ENCODE results near the gene KDM8.

- TF ChIP-seq POLR2AphosphoS5 (IDR thresholded peaks at IDR 0.05; ENCODE audit: low read depth) (no peak), EZH2 (IDR thresholded peaks at IDR 0.05; ENCODE audit: low read depth, unreplicated experiment) (no peak), EZH2phosphoT487 (IDR thresholded peaks at IDR 0.05; ENCODE audit: unreplicated experiment) (no peak), CTCF (conservative IDR thresholded peaks at IDR 0.05; ENCODE audit: low read depth in 2 of 2) (no peak), CREB1 (CRISPR knock-in tag; IDR thresholded peaks at IDR 0.05; ENCODE audit: low read depth) (no peak), JUNB (IDR thresholded peaks at IDR 0.05; ENCODE audit: unreplicated experiment) (no peak), NANOG (IDR thresholded peaks at IDR 0.05; ENCODE audit: borderline replicate concordance) (no peak), ZNF331 (CRISPR knock-in tag; IDR thresholded peaks at IDR 0.05; ENCODE audit: low read depth) (no peak)
- TF ChIP-seq, protein P1, sequence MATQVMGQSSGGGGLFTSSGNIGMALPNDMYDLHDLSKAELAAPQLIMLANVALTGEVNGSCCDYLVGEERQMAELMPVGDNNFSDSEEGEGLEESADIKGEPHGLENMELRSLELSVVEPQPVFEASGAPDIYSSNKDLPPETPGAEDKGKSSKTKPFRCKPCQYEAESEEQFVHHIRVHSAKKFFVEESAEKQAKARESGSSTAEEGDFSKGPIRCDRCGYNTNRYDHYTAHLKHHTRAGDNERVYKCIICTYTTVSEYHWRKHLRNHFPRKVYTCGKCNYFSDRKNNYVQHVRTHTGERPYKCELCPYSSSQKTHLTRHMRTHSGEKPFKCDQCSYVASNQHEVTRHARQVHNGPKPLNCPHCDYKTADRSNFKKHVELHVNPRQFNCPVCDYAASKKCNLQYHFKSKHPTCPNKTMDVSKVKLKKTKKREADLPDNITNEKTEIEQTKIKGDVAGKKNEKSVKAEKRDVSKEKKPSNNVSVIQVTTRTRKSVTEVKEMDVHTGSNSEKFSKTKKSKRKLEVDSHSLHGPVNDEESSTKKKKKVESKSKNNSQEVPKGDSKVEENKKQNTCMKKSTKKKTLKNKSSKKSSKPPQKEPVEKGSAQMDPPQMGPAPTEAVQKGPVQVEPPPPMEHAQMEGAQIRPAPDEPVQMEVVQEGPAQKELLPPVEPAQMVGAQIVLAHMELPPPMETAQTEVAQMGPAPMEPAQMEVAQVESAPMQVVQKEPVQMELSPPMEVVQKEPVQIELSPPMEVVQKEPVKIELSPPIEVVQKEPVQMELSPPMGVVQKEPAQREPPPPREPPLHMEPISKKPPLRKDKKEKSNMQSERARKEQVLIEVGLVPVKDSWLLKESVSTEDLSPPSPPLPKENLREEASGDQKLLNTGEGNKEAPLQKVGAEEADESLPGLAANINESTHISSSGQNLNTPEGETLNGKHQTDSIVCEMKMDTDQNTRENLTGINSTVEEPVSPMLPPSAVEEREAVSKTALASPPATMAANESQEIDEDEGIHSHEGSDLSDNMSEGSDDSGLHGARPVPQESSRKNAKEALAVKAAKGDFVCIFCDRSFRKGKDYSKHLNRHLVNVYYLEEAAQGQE (IDR thresholded peaks at IDR 0.05; ENCODE audit: unreplicated experiment): no peak
- TF ChIP-seq, protein P2, sequence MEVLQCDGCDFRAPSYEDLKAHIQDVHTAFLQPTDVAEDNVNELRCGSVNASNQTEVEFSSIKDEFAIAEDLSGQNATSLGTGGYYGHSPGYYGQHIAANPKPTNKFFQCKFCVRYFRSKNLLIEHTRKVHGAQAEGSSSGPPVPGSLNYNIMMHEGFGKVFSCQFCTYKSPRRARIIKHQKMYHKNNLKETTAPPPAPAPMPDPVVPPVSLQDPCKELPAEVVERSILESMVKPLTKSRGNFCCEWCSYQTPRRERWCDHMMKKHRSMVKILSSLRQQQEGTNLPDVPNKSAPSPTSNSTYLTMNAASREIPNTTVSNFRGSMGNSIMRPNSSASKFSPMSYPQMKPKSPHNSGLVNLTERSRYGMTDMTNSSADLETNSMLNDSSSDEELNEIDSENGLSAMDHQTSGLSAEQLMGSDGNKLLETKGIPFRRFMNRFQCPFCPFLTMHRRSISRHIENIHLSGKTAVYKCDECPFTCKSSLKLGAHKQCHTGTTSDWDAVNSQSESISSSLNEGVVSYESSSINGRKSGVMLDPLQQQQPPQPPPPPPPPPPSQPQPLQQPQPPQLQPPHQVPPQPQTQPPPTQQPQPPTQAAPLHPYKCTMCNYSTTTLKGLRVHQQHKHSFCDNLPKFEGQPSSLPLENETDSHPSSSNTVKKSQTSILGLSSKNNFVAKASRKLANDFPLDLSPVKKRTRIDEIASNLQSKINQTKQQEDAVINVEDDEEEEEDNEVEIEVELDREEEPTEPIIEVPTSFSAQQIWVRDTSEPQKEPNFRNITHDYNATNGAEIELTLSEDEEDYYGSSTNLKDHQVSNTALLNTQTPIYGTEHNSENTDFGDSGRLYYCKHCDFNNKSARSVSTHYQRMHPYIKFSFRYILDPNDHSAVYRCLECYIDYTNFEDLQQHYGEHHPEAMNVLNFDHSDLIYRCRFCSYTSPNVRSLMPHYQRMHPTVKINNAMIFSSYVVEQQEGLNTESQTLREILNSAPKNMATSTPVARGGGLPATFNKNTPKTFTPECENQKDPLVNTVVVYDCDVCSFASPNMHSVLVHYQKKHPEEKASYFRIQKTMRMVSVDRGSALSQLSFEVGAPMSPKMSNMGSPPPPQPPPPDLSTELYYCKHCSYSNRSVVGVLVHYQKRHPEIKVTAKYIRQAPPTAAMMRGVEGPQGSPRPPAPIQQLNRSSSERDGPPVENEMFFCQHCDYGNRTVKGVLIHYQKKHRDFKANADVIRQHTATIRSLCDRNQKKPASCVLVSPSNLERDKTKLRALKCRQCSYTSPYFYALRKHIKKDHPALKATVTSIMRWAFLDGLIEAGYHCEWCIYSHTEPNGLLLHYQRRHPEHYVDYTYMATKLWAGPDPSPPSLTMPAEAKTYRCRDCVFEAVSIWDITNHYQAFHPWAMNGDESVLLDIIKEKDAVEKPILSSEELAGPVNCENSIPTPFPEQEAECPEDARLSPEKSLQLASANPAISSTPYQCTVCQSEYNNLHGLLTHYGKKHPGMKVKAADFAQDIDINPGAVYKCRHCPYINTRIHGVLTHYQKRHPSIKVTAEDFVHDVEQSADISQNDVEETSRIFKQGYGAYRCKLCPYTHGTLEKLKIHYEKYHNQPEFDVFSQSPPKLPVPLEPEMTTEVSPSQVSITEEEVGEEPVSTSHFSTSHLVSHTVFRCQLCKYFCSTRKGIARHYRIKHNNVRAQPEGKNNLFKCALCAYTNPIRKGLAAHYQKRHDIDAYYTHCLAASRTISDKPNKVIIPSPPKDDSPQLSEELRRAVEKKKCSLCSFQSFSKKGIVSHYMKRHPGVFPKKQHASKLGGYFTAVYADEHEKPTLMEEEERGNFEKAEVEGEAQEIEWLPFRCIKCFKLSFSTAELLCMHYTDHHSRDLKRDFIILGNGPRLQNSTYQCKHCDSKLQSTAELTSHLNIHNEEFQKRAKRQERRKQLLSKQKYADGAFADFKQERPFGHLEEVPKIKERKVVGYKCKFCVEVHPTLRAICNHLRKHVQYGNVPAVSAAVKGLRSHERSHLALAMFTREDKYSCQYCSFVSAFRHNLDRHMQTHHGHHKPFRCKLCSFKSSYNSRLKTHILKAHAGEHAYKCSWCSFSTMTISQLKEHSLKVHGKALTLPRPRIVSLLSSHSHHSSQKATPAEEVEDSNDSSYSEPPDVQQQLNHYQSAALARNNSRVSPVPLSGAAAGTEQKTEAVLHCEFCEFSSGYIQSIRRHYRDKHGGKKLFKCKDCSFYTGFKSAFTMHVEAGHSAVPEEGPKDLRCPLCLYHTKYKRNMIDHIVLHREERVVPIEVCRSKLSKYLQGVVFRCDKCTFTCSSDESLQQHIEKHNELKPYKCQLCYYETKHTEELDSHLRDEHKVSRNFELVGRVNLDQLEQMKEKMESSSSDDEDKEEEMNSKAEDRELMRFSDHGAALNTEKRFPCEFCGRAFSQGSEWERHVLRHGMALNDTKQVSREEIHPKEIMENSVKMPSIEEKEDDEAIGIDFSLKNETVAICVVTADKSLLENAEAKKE (CRISPR knock-in tag; IDR thresholded peaks at IDR 0.05): no peak
Observed at GRCh38 chr16:27226976-27227705, 23.8 kb downstream of the KDM8 start.
